ENCODE data around the gene REV1. TPM values are rescaled to one million over a fixed set of nuclear protein-coding genes. Genes with fewer than 3 reads are reported as not detected.
"Not testable (repeated sequence)": the region's sequence is repeated elsewhere in the genome, so short reads cannot be mapped to it uniquely, and the experiment has no call there.

The REV1 gene
- polyA plus RNA-seq, 1 donor, result 34.1 TPM

DNA sequence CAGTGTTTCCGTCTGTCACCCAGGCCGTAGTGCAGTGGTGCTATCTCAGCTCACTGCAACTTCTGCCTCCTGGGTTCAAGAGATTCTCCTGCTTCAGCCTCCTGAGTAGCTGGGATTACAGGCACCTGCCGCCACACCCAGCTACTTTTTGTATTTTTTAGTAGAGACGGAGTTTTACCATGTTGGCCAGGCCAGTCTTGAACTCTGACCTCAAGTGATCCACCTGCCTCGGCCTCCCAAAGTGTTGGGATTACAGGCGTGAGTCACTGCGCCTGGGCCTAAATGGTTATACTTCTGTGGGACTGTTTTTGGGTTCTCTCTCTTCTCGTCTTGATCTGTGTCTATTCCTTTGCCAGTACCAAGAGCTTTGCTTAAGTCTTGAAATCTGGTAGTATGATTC, 135.0 kb downstream of the REV1 start:
- not testable (repeated sequence) for DNase-seq (ENCODE audit: low read depth)

DNA sequence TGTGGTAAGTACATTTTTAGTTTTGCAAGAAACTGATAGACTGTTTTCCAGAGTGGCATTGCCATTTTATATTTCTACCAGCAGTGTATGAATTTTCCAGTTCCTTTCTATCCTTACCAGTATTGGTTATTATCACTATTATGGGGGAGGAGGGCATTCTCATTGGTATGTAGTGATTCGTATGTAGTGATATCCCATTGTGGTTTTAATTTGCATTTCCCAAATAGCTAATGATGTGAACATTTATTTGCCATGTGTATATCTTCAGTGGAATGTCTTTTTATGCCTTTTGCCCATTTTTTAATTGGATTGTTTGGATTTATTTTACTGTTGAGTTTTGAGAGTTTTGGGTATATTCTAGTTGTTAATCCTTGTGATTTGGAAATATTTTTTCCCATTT, 135.7 kb downstream of the REV1 start:
- DNase-seq (ENCODE audit: low read depth), result no peak

Other genes starting within 250 kb of the REV1 start
- gene LYG2, start 234.4 kb downstream of the REV1 start, polyA plus RNA-seq (ENCODE audit: insufficient read length), result 0.22 TPM
- 2.8 TPM for gene LYG1, start 188.8 kb downstream of the REV1 start, polyA plus RNA-seq (ENCODE audit: insufficient read length)
- gene TXNDC9, start 153.7 kb downstream of the REV1 start, polyA plus RNA-seq (ENCODE audit: insufficient read length), result 21.2 TPM
- 53.9 TPM for gene EIF5B, start 152.6 kb downstream of the REV1 start, polyA plus RNA-seq (ENCODE audit: insufficient read length)

Data from forelimb muscle (tissue), 1 donor.